GM19324 (cell line): Measurements from ENCODE around the gene PGA4.
"Not testable (repeated sequence)": the region's sequence is repeated elsewhere in the genome, so short reads cannot be mapped to it uniquely, and the experiment has no call there.

Experiments used
- ATAC-seq: cut with Tn5 transposase; IDR thresholded peaks from one replicate; pipeline ENCODE4 v1.9.1; 2021; ENCODE audit warnings: mild to moderate bottlenecking, moderate library complexity; ENCODE audit not compliant: unreplicated experiment, low FRiP score

The PGA4 gene

GRCh38 chr11:61245284-61245964 is 23.3 kb downstream of the PGA4 start:
- not testable (repeated sequence) for ATAC-seq

DNA sequence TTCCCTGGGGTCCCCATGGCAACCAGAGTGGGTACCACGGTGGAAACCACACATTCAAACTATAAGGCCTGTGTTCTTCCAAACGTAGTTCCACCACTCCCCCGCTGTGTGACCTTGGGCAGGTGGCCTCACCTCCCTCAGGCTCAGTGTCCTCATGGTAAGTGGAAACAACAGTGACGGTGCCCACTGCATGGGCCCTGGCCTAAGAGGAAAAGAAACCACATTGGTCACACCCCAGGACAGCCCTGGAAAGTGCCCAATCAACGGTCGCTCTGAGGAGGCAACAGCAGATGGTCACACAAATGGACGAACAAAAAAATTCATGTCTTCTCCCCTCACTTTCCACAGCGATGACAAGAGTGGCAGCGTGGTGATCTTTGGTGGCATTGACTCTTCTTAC is 25.9 kb downstream of the PGA4 start:
- ATAC-seq = not testable (repeated sequence)

DNA sequence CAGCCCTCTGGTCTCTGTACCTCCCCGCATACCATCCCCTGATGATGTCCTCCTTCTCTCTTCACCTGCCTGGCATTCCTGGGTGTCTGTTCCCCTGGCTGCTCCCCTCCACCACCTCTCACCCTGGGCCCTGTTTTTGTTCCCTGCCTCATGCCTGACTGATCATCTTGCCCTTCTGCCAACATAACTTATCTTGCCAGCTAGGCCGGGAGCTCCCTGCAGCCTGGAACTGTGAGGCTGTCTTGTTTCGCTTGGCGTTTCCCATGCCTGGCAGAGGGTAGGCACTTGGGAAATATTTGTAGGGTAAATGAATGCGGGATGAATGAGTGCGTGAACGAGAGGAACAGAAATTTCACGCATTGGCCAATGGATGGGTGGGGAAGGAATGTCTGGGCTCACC is 27.1 kb downstream of the PGA4 start:
- not testable (repeated sequence) for ATAC-seq

DNA sequence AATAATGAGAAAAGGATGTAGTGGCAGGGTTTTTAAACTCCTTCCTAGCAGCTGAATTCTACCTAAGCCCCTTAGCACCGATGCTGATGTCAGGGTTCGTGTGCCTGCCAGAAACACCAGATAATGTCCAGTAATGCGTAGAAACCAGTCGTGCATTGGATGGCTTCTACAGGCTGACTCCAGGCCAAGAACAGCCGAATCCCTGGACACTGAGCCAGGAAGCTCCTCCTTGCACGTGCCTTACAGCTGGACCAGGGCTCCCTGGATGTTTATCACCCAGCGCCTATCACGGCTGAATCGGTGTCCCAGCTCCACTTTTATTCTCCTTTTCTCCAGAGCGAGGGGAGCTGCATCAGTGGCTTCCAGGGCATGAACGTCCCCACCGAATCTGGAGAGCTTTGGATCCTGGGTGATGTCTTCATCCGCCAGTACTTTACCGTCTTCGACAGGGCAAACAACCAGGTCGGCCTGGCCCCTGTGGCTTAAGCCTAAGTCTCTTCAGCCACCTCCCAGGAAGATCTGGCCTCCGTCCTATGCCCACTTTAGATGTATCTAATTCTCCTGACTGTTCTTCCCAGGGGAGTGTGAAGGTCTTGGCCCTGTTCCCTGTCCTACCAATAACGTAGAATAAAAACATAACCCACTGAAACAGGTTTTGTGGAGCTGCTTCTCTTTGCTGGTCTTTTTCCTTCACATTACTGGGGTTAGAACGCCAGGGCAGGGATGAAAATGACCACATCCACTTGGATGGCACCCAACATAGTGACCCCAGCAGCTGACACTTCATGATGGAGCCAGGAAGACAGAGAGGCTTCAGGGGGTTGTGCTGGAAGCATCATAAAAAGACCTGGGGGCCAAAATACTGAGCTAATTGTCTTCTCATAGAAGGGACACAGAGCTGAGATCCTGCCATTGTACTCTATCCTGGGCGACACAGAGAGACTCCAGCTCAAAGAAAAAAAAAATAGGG is 28.9 kb downstream of the PGA4 start:
- ATAC-seq = not testable (repeated sequence)

DNA sequence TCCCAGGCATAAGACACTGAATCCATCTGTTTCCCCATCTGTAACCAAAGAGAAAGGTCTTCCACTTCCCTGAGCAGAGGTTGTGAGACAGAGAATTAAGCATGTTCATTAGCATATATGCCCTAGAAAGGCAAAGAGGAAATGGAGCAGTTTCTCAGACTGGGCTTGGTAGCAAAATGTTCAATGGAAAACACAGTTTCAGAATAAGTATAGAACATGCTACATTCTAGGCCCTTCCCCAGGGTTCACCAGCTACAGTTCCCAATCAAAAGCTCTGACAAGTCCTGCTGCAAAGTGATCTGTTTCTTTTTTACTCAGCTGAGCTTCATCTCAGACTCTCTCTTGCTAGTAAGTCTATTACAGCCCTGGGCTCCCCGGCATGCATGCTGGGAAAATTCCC is 30.2 kb downstream of the PGA4 start:
- ATAC-seq = not testable (repeated sequence)

DNA sequence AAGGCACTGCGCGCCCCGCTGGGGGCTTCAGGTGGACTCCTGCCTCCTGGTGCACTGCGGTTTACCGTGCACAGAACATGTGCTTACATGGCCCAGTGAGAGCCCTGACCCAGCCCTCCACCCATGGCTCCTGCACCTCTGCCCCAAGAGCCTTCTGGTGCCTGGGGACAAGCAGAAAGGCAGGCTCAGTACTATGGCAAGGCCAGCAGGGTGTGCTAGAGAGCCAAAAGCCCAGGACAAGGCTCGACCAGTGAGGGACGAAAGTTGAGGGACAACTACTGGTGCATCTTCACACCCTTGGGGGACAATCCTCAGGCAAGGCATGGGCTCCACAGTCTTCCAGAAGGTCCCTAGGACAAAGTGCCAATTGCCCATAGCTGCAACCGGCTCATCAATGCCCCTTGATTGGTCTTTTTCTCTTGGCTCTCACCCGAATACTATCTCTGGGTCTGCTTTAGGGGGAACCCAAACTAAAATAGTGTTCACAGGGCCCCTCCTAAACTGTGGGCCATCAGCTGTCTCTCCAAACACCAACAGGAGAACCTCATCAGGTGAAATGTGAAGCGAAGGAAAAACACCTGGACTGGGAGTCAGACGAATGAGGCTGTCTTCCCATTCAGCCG is 32.4 kb downstream of the PGA4 start:
- no peak for ATAC-seq

DNA sequence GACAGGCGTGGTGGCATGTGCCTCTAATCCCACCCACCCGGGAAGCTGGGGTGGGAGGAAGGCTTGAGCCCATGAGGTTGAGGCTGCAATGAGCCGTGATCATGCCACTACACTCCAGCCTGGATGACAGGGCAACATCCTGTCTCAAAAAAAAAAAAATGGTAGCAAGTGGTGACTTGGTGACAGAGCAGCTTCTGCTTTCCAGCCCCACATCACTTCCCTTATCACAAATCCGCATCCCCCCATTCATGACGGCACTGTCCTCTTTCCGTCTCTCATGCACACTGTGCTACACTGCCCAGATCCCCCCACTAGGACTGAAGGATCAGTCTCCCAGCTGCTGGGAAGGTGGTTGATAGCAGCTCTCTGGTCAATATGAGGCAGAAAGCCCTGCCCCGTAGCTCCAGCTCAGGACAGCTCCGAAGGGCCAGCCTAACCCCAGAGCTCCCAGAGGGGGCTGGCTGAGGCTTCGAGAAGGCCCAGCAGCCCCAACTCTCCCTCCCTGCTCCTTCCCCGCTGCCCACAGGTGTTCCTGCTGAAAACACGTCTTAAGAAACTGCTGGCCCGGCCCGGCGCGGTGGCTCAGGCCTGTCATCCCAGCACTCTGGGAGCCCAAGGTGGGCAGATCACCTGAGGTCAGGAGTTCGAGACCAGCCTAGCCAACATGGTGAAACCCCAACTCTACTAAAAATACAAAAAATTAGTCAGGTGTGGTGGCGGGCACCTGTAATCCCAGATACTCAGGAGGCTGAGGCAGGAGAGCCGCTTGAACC is 34.7 kb downstream of the PGA4 start:
- no peak for ATAC-seq

DNA sequence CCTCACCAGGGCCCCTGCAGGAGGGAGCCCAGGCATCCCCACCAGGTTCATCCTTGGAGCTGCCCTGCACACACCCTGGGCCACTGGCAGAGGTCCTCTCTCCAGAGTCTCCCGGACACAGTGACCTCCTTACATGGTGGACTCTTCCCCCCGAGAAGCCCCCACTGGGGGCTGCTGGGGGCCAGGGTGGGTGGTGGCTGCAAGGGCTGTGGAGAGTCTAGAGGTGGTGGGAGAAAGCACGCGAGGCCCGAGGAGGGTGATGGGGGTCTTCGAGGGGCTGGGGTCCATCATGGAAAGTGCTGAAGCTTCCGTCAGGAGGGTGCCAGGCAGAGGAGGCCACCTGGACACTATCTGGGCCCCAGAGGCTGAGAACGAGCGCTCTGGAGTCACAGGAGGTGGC is 36.4 kb downstream of the PGA4 start:
- ATAC-seq = no peak

DNA sequence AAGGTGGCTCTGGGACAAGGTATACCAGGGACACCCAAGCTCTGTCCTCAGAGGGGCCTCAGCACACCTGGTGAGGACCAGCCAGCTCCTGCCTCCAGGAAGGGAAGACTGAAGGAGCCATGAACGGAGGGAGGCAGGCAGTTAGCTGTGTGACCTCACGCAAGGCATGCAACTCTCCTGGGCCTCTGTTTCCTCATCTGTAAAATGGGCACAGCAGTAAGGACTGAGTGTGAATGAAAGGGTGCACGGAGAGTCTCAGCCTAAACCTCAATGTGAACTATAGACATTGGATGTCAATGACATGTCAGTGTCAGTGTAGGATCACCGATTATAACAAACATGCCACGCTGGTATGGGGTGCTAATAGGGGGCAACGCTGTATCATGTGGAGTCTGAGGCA is 37.2 kb downstream of the PGA4 start:
- no peak for ATAC-seq

GRCh38 chr11:61264371-61264770 is 42.2 kb downstream of the PGA4 start:
- no peak for ATAC-seq

- ATAC-seq = no peak
Observed at GRCh38 chr11:61264795-61265194, 42.6 kb downstream of the PGA4 start.

GRCh38 chr11:61265357-61265756 is 43.2 kb downstream of the PGA4 start:
- no peak for ATAC-seq

DNA sequence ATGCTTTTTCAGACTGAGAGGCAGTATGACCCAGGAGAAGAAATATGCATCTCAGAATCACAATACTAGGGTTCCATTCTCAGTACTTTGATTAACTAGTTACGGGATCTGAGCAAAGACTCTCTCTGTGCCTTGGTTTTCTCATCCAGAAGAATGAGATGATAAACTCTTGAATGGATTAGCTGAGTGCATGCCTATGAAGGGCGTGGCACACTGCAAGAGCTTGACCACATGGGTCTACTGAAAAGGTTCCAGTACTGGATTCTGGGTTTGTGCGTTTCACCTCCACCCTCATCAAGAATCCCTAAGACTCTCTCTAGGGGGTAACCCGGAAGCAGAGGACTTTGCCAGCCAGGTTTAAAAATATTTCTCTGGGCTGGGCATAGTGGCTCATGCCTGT is 44.5 kb downstream of the PGA4 start:
- ATAC-seq = no peak

GRCh38 chr11:61267437-61267841 is 45.3 kb downstream of the PGA4 start:
- ATAC-seq = no peak

GRCh38 chr11:61268588-61269250 is 46.6 kb downstream of the PGA4 start:
- no peak for ATAC-seq

DNA sequence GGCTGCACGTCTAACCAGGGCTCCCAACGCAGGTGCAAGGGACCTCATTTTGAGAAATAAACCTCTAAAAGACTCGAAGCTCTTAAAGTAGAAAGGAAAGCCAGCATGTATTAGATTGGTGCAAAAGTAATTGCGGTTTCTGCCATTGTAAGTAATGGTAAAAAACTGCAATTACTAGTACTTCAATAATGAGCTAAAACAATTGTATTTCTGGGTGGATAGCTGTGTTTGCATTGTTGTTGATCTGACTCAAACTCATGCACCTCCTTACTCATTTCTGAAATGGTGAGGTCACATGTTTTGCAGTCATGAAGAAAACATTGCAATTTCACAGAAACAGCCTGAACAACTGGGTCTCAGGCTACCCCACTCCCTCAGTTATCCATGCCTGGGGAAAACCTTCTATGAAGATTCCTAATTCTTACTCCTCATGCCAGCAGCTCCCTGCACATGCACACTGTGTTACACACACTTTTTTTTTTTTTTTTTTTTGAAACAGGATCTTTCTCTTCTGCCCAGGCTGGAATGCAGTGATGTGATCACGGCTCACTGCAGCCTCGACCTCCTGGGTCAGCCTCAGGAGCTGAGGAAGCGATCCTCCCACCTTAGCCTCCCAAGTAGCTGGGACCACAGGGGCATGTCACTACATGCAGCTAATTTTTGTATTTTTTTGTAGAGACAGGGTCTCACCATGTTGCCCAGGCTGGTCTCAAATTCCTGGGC is 48.4 kb downstream of the PGA4 start:
- ATAC-seq = no peak

DNA sequence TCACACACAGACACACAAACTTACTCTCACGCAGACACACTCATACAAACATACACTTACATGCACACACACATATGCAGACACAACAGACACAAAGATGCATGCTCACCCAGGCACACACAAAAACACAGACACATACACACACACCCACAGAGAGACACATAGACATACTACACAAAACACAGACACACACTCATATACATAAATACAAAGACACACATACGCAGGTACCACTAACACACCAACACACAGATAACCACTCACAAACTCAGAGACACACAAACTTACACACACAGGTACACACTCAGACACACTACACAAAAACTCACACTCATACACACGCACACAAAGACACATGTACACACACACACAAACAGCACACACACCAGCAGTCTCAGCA is 50.6 kb downstream of the PGA4 start:
- no peak for ATAC-seq

GRCh38 chr11:61273178-61274078 is 51.3 kb downstream of the PGA4 start:
- ATAC-seq = no peak
